H9 (cell line): ENCODE data around the gene THEM4. TPM values are rescaled to one million over a fixed set of nuclear protein-coding genes. Genes with fewer than 3 reads are reported as not detected.

Experiments used
- DNase-seq: peaks from one replicate; pipeline ENCODE4 v3.0.0-alpha.2; 2017
- H2AFZ ChIP-seq: one replicate; pipeline ENCODE4 v1.6.1; 2013; ENCODE audit warnings: mild to moderate bottlenecking, low read length, control low read depth, moderate library complexity
- H2AK5ac ChIP-seq: 2 replicates; pipeline ENCODE4 v1.6.1; 2013; ENCODE audit warnings: low read length, control low read depth, mixed read lengths; ENCODE audit not compliant: insufficient read length
- H2BK120ac ChIP-seq: one replicate; pipeline ENCODE4 v1.6.1; 2013; ENCODE audit warnings: low read depth, mild to moderate bottlenecking, low read length, control low read depth, inconsistent platforms; ENCODE audit not compliant: poor library complexity, severe bottlenecking
- H2BK12ac ChIP-seq: 2 replicates; pipeline ENCODE4 v1.6.1; 2013; ENCODE audit warnings: low read length, control low read depth, mixed read lengths, low read depth; ENCODE audit not compliant: insufficient read length
- H2BK15ac ChIP-seq: 2 replicates; pipeline ENCODE4 v1.6.1; 2013; ENCODE audit warnings: low read depth, low read length, control low read depth
- H2BK20ac ChIP-seq: one replicate; pipeline ENCODE4 v1.6.1; 2013; ENCODE audit warnings: low read depth, mild to moderate bottlenecking, low read length, control low read depth, inconsistent platforms; ENCODE audit not compliant: poor library complexity, severe bottlenecking
- H2BK5ac ChIP-seq: 2 replicates; pipeline ENCODE4 v1.6.1; 2013; ENCODE audit warnings: low read length, control low read depth, mixed read lengths; ENCODE audit not compliant: insufficient read length
- H3K14ac ChIP-seq: 2 replicates; pipeline ENCODE4 v1.6.1; 2013; ENCODE audit warnings: low read length, control low read depth; ENCODE audit not compliant: insufficient read depth
- H3K18ac ChIP-seq: 2 replicates; pipeline ENCODE4 v1.6.1; 2013; ENCODE audit warnings: low read depth, mild to moderate bottlenecking, mixed read lengths, low read length, control low read depth; ENCODE audit not compliant: insufficient read length
- H3K23ac ChIP-seq: 2 replicates; pipeline ENCODE4 v1.6.1; 2013; ENCODE audit warnings: low read length, control low read depth, mixed read lengths, low read depth; ENCODE audit not compliant: insufficient read length
- H3K23me2 ChIP-seq: 2 replicates; pipeline ENCODE4 v1.6.1; 2013; ENCODE audit warnings: low read depth, mild to moderate bottlenecking, mixed read lengths, low read length, control low read depth; ENCODE audit not compliant: insufficient read length, poor library complexity, severe bottlenecking
- H3K27ac ChIP-seq: 2 replicates; pipeline ENCODE4 v1.5.1; 2013; ENCODE audit warnings: low read length, control low read depth, mixed read lengths, low read depth; ENCODE audit not compliant: insufficient read length
- H3K27me3 ChIP-seq: 2 replicates; pipeline ENCODE4 v1.6.1; 2013; ENCODE audit warnings: low read length, control low read depth, inconsistent platforms; ENCODE audit not compliant: insufficient read depth
- H3K4ac ChIP-seq: 2 replicates; pipeline ENCODE4 v1.6.1; 2013; ENCODE audit warnings: low read depth, mild to moderate bottlenecking, control low read depth, inconsistent platforms, low read length, moderate library complexity
- H3K4me1 ChIP-seq: 2 replicates; pipeline ENCODE4 v1.6.1; 2013; ENCODE audit warnings: low read length, control low read depth, inconsistent platforms; ENCODE audit not compliant: insufficient read depth
- H3K4me2 ChIP-seq: 2 replicates; pipeline ENCODE4 v1.6.1; 2013; ENCODE audit warnings: low read length, control low read depth, mixed read lengths; ENCODE audit not compliant: insufficient read length, insufficient read depth
- H3K56ac ChIP-seq: 2 replicates; pipeline ENCODE4 v1.6.1; 2013; ENCODE audit warnings: low read depth, mild to moderate bottlenecking, mixed read lengths, low read length, control low read depth; ENCODE audit not compliant: insufficient read length
- H3K79me1 ChIP-seq: 2 replicates; pipeline ENCODE4 v1.6.1; 2013; ENCODE audit warnings: low read depth, mild to moderate bottlenecking, moderate library complexity, low read length, control low read depth, inconsistent platforms; ENCODE audit not compliant: insufficient read depth, poor library complexity, severe bottlenecking
- H3K79me2 ChIP-seq: 2 replicates; pipeline ENCODE4 v1.6.1; 2013; ENCODE audit warnings: low read length, control low read depth, inconsistent platforms; ENCODE audit not compliant: insufficient read depth
- H3K9ac ChIP-seq: 2 replicates; pipeline ENCODE4 v1.6.1; 2013; ENCODE audit warnings: low read length, control low read depth, mixed read lengths; ENCODE audit not compliant: insufficient read length; ENCODE audit errors: extremely low read depth
- H3K9me3 ChIP-seq: one replicate; pipeline ENCODE4 v1.6.1; 2013; ENCODE audit warnings: low read depth, low read length, inconsistent platforms; ENCODE audit not compliant: control insufficient read depth
- H3T11ph ChIP-seq: one replicate; pipeline ENCODE4 v1.6.1; 2013; ENCODE audit warnings: mild to moderate bottlenecking, low read length, control low read depth, inconsistent platforms
- H4K20me1 ChIP-seq: one replicate; pipeline ENCODE4 v1.6.1; 2013; ENCODE audit not compliant: control insufficient read depth, insufficient read length, insufficient read depth
- H4K5ac ChIP-seq: 2 replicates; pipeline ENCODE4 v1.6.1; 2013; ENCODE audit warnings: low read depth, mild to moderate bottlenecking, mixed read lengths, low read length, control low read depth; ENCODE audit not compliant: insufficient read length
- H4K8ac ChIP-seq: replicated peaks from 2 replicates; pipeline ENCODE4 v1.6.1; 2013; ENCODE audit warnings: low read length, control low read depth, mixed read lengths, low read depth; ENCODE audit not compliant: insufficient read length
- H4K91ac ChIP-seq: 2 replicates; pipeline ENCODE4 v1.6.1; 2013; ENCODE audit warnings: low read depth, mild to moderate bottlenecking, moderate library complexity, mixed read lengths, low read length, control low read depth; ENCODE audit not compliant: insufficient read length
- H3K27ac Mint-ChIP-seq, 3 experiments: 2 replicates in 2 of 3; 3 replicates in 1 of 3; pipeline ENCODE4 v1.8.0; 2020 to 2021; ENCODE audit warnings: mixed read lengths in 3 of 3, mild to moderate bottlenecking in 1 of 3, moderate library complexity in 1 of 3
- H3K27me3 Mint-ChIP-seq: 2 replicates; pipeline ENCODE4 v1.8.0; 2021; ENCODE audit warnings: low read depth, mild to moderate bottlenecking, moderate library complexity, mixed read lengths
- H3K36me3 Mint-ChIP-seq, 3 experiments: 2 replicates in 2 of 3; 3 replicates in 1 of 3; pipeline ENCODE4 v1.8.0; 2020 to 2021; ENCODE audit warnings: low read depth in 3 of 3, mixed read lengths in 3 of 3; ENCODE audit not compliant: insufficient read depth in 1 of 3
- H3K4me1 Mint-ChIP-seq, 2 experiments: 2 replicates each; pipeline ENCODE4 v1.8.0; 2020; ENCODE audit warnings: mixed read lengths in 2 of 2
- H3K4me3 Mint-ChIP-seq, 2 experiments: 2 replicates in 1 of 2; 3 replicates in 1 of 2; pipeline ENCODE4 v1.8.0; 2020 to 2021; ENCODE audit warnings: mild to moderate bottlenecking in 2 of 2, mixed read lengths in 2 of 2, moderate library complexity in 1 of 2
- H3K9me3 Mint-ChIP-seq, 2 experiments: 2 replicates in 1 of 2; 3 replicates in 1 of 2; pipeline ENCODE4 v1.8.0; 2020; ENCODE audit warnings: mild to moderate bottlenecking in 2 of 2, mixed read lengths in 2 of 2, moderate library complexity in 1 of 2
- WGBS: extraction: QIAGEN DNeasy Blood & Tissue Kit; methylation state at CpG from one replicate; pipeline ENCODE4 v1.1.7; 2013; ENCODE audit warnings: missing lambda C conversion rate, low lambda C conversion rate, mixed read lengths; ENCODE audit not compliant: insufficient read length; ENCODE audit errors: extremely low coverage; 5-methylcytosine and 5-hydroxymethylcytosine counted together
- total RNA-seq: library from RNA; stranded (reverse); gene quantifications from 2 replicates; pipeline ENCODE4 v1.2.1, GENCODE V29; 2021
- TF ChIP-seq, protein P1 (sequence below): fragments of 200-600 bp; sonication (generic); conservative IDR thresholded peaks from 3 replicates; pipeline ENCODE4 v1.8.0; 2021; ENCODE audit warnings: antibody characterized with exemption, mild to moderate bottlenecking

THEM4 gene
- total RNA-seq, 1 experiment from 2014 or later = 10.5 TPM

- Histone ChIP-seq H2AFZ (no peak overlapping the region), H3K23me2 (no peaks in the 10 kb centered on the region), H4K20me1 (no peaks in the 10 kb centered on the region), H3K18ac (no peak overlapping the region), H2BK20ac (no peak overlapping the region), H3K27ac (no peak overlapping the region), H3K4ac (no peak overlapping the region), H3K23ac (no peak overlapping the region), H2BK15ac (no peak overlapping the region), H3K9me3 (no peaks in the 10 kb centered on the region), H2AK5ac (no peak overlapping the region), H3K4me2 (no peak overlapping the region), H4K5ac (no peak overlapping the region), H4K8ac (no peak overlapping the region), H2BK120ac (no peak overlapping the region), H2BK12ac (no peak overlapping the region), H3K9ac (no peak overlapping the region), H3K14ac (no peak overlapping the region), H3K79me2 (no peaks in the 10 kb centered on the region), H4K91ac (no peak overlapping the region), H3K4me1 (no peaks in the 10 kb centered on the region; the same call in 1 of the 2 replicates), H3K27me3 (peaks cover 26% of the 10 kb centered on the region), H2BK5ac (no peak overlapping the region), H3K79me1 (no peaks in the 10 kb centered on the region), H3K56ac (no peak overlapping the region), H3T11ph (no peak overlapping the region)
- Mint-ChIP-seq H3K36me3 (no peaks in the 10 kb centered on the region), H3K4me1 (peaks cover 19 to 23% of the 10 kb centered on the region in 2 experiments), H3K27ac (no peak overlapping the region), H3K9me3 (no peaks in the 10 kb centered on the region; a peak in 1 of 5 replicates), H3K4me3 (no peak overlapping the region), H3K27me3 (peaks cover 80% of the 10 kb centered on the region)
- TF ChIP-seq, protein P1, sequence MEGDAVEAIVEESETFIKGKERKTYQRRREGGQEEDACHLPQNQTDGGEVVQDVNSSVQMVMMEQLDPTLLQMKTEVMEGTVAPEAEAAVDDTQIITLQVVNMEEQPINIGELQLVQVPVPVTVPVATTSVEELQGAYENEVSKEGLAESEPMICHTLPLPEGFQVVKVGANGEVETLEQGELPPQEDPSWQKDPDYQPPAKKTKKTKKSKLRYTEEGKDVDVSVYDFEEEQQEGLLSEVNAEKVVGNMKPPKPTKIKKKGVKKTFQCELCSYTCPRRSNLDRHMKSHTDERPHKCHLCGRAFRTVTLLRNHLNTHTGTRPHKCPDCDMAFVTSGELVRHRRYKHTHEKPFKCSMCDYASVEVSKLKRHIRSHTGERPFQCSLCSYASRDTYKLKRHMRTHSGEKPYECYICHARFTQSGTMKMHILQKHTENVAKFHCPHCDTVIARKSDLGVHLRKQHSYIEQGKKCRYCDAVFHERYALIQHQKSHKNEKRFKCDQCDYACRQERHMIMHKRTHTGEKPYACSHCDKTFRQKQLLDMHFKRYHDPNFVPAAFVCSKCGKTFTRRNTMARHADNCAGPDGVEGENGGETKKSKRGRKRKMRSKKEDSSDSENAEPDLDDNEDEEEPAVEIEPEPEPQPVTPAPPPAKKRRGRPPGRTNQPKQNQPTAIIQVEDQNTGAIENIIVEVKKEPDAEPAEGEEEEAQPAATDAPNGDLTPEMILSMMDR = no peak
- WGBS = no CpG with 5 or more reads among the region's 2 CpGs
- no peak for DNase-seq
Measured at GRCh38 chr1:151864411-151864810, 44.9 kb downstream of the THEM4 start.
